H1 (cell line): Measurements from ENCODE around the gene AVPR1A. TPM values are rescaled to one million over a fixed set of nuclear protein-coding genes. Genes with fewer than 3 reads are reported as not detected.

Experiments
- CTCF ChIA-PET: fragments of 300-600 bp; sonication (Branson Sonifier 250); formaldehyde crosslinking; loops from one replicate; lab custom pipeline; 2021; ENCODE audit not compliant: partially characterized antibody; lab: Charles Lee
- POLR2A ChIA-PET: fragments of 300-600 bp; sonication (Branson Sonifier 250); formaldehyde crosslinking; loops from one replicate; lab custom pipeline; 2021; ENCODE audit warnings: inconsistent platforms; ENCODE audit not compliant: partially characterized antibody; lab: Charles Lee
- DNase-seq, 2 experiments: peaks; one replicate each; pipeline versions ENCODE4 v3.0.0 to v3.0.0-alpha.2; 2010 to 2022; ENCODE audit warnings: low spot score in 2 of 2, low read depth in 1 of 2, mixed read lengths in 1 of 2
- FAIRE-seq: peaks from 2 replicates; lab custom pipeline; 2011; peaks lifted over from hg19 to GRCh38; lab: Jason Lieb, UNC
- H2AFZ ChIP-seq: 2 replicates; pipeline ENCODE4 v1.8.1; 2012; ENCODE audit warnings: low read length, inconsistent platforms
- H2AK5ac ChIP-seq: 2 replicates; pipeline ENCODE4 v1.6.1; 2013; ENCODE audit warnings: low read depth, low read length
- H2BK120ac ChIP-seq: replicated peaks from 2 replicates; pipeline ENCODE3; 2013; ENCODE audit warnings: low read depth, low read length, inconsistent platforms
- H2BK12ac ChIP-seq: 2 replicates; pipeline ENCODE4 v1.6.1; 2013; ENCODE audit warnings: low read depth, low read length
- H2BK15ac ChIP-seq: 2 replicates; pipeline ENCODE4 v1.6.1; 2013; ENCODE audit warnings: low read length
- H2BK20ac ChIP-seq: 2 replicates; pipeline ENCODE4 v1.6.1; 2013; ENCODE audit warnings: low read length
- H2BK5ac ChIP-seq: 2 replicates; pipeline ENCODE4 v1.6.1; 2013; ENCODE audit warnings: low read depth, low read length
- H3K14ac ChIP-seq: 2 replicates; pipeline ENCODE4 v1.6.1; 2013; ENCODE audit warnings: inconsistent platforms; ENCODE audit not compliant: insufficient read length
- H3K18ac ChIP-seq: 2 replicates; pipeline ENCODE4 v1.6.1; 2013; ENCODE audit warnings: low read length; ENCODE audit errors: extremely low read depth
- H3K23ac ChIP-seq: 2 replicates; pipeline ENCODE4 v1.6.1; 2013; ENCODE audit warnings: inconsistent platforms; ENCODE audit not compliant: insufficient read length
- H3K23me2 ChIP-seq: 2 replicates; pipeline ENCODE4 v1.6.1; 2013; ENCODE audit warnings: low read depth, low read length
- H3K27ac ChIP-seq: 2 replicates; pipeline ENCODE4 v1.6.1; 2011; ENCODE audit warnings: low read depth, low read length, inconsistent platforms
- H3K27me3 ChIP-seq, 4 experiments: replicated peaks in 1 of 4; 1 replicate in 1 of 4; 2 replicates in 3 of 4; pipeline versions ENCODE4 v1.6.1 to v1.8.1; 2011 to 2013; ENCODE audit warnings: low read length in 3 of 4, mild to moderate bottlenecking in 3 of 4, inconsistent platforms in 2 of 4, mixed read lengths in 2 of 4, moderate library complexity in 1 of 4; ENCODE audit not compliant: control insufficient read depth in 3 of 4, insufficient read depth in 3 of 4; ENCODE audit errors: extremely low read depth in 1 of 4
- H3K36me3 ChIP-seq, 4 experiments: 2 replicates each; pipeline versions ENCODE4 v1.6.1 to v1.8.1; 2011 to 2013; ENCODE audit warnings: mild to moderate bottlenecking in 4 of 4, low read length in 3 of 4, moderate library complexity in 2 of 4, control low read depth in 1 of 4, inconsistent platforms in 1 of 4; ENCODE audit not compliant: insufficient read depth in 4 of 4, control insufficient read depth in 2 of 4
- H3K4ac ChIP-seq: replicated peaks from 2 replicates; pipeline ENCODE3; 2013; ENCODE audit warnings: low read length, low read depth, mixed read lengths, inconsistent platforms; ENCODE audit not compliant: insufficient read length
- H3K4me1 ChIP-seq, 4 experiments: replicated peaks in 1 of 4; 1 replicate in 1 of 4; 2 replicates in 3 of 4; pipeline versions ENCODE4 v1.6.1 to v1.8.1; 2011 to 2013; ENCODE audit warnings: low read length in 3 of 4, inconsistent platforms in 2 of 4, mixed read lengths in 1 of 4; ENCODE audit not compliant: insufficient read depth in 4 of 4, control insufficient read depth in 3 of 4
- H3K4me2 ChIP-seq, 2 experiments: 2 replicates each; pipeline versions ENCODE4 v1.6.1 to v1.8.1; 2011 to 2013; ENCODE audit warnings: low read depth in 2 of 2, low read length in 2 of 2, control low read depth in 1 of 2, inconsistent platforms in 1 of 2, mild to moderate bottlenecking in 1 of 2; ENCODE audit not compliant: insufficient read depth in 1 of 2
- H3K4me3 ChIP-seq, 4 experiments: fragments of 200-600, 300-600 bp in 1 of 4; sonication (generic), shearing (Covaris generic), sonication (Bioruptor Twin) in 1 of 4; 2 replicates each; pipeline versions ENCODE4 v1.5.1 to v1.8.1; 2011 to 2016; ENCODE audit warnings: low read length in 4 of 4, low read depth in 3 of 4, control low read depth in 2 of 4, inconsistent platforms in 2 of 4, mild to moderate bottlenecking in 2 of 4, mixed read lengths in 1 of 4, moderate library complexity in 1 of 4; ENCODE audit not compliant: insufficient read depth in 2 of 4; ENCODE audit errors: extremely low read depth in 1 of 4
- H3K56ac ChIP-seq: replicated peaks from 2 replicates; pipeline ENCODE3; 2013; ENCODE audit warnings: low read depth, mild to moderate bottlenecking, mixed read lengths, low read length, inconsistent platforms; ENCODE audit not compliant: insufficient read length
- H3K79me1 ChIP-seq: 2 replicates; pipeline ENCODE4 v1.6.1; 2013; ENCODE audit warnings: low read depth, low read length, control low read depth
- H3K79me2 ChIP-seq, 2 experiments: 2 replicates each; pipeline versions ENCODE4 v1.6.1 to v1.8.1; 2012 to 2013; ENCODE audit warnings: low read length in 2 of 2, mild to moderate bottlenecking in 2 of 2, inconsistent platforms in 1 of 2; ENCODE audit not compliant: insufficient read depth in 2 of 2, control insufficient read depth in 1 of 2
- H3K9ac ChIP-seq, 4 experiments: replicated peaks in 1 of 4; 1 replicate in 1 of 4; 2 replicates in 3 of 4; pipeline versions ENCODE4 v1.6.1 to v1.8.1; 2011 to 2013; ENCODE audit warnings: low read depth in 3 of 4, low read length in 3 of 4, control low read depth in 2 of 4, mild to moderate bottlenecking in 2 of 4, moderate library complexity in 2 of 4, inconsistent platforms in 1 of 4; ENCODE audit errors: extremely low read depth in 1 of 4
- H3K9me3 ChIP-seq, 2 experiments: 2 replicates each; pipeline versions ENCODE4 v1.6.1 to v1.8.1; 2012 to 2013; ENCODE audit warnings: mild to moderate bottlenecking in 2 of 2, moderate library complexity in 2 of 2, control low read depth in 1 of 2, inconsistent platforms in 1 of 2, low read depth in 1 of 2, low read length in 1 of 2, mixed read lengths in 1 of 2; ENCODE audit not compliant: insufficient read depth in 2 of 2
- H4K20me1 ChIP-seq, 2 experiments: replicated peaks in 1 of 2; 2 replicates each; pipeline versions ENCODE3 to v1.8.1; 2011 to 2013; ENCODE audit warnings: inconsistent platforms in 2 of 2, low read length in 2 of 2, mild to moderate bottlenecking in 1 of 2; ENCODE audit not compliant: insufficient read depth in 2 of 2, control insufficient read depth in 1 of 2
- H4K5ac ChIP-seq: 2 replicates; pipeline ENCODE4 v1.6.1; 2013; ENCODE audit warnings: low read length, low read depth, mixed read lengths, inconsistent platforms; ENCODE audit not compliant: insufficient read length
- H4K8ac ChIP-seq: 2 replicates; pipeline ENCODE4 v1.8.0; 2013; ENCODE audit warnings: mild to moderate bottlenecking, moderate library complexity, low read length, inconsistent platforms; ENCODE audit not compliant: insufficient read depth; ENCODE audit errors: extremely low read depth
- H4K91ac ChIP-seq: replicated peaks from 2 replicates; pipeline ENCODE3; 2013; ENCODE audit warnings: low read length, mixed read lengths, inconsistent platforms; ENCODE audit not compliant: insufficient read length
- BACH1 ChIP-seq: IDR thresholded peaks from 2 replicates; pipeline ENCODE4 v1.6.1; 2012; ENCODE audit warnings: low read length, improper control_type of control experiment
- BCL11A ChIP-seq, 2 experiments: IDR thresholded peaks; one replicate each; pipeline ENCODE4 v1.6.1; 2011; ENCODE audit warnings: low read depth in 2 of 2, low read length in 2 of 2, mild to moderate bottlenecking in 2 of 2
- BRCA1 ChIP-seq: IDR thresholded peaks from 2 replicates; pipeline ENCODE4 v1.6.1; 2012; ENCODE audit warnings: low read depth, low read length, improper control_type of control experiment
- SRF ChIP-seq: IDR thresholded peaks from 2 replicates; pipeline ENCODE4 v1.6.1; 2011; ENCODE audit warnings: mild to moderate bottlenecking, low read depth, low read length, moderate library complexity
- TAF1 ChIP-seq: IDR thresholded peaks from 2 replicates; pipeline ENCODE4 v1.6.1; 2011; ENCODE audit warnings: mild to moderate bottlenecking, low read depth, low read length
- WGBS, 2 experiments: shearing (Covaris generic) in 1 of 2; methylation state at CpG; one replicate each; pipeline versions ENCODE4 v1.1.6 to v1.1.7; 2013 to 2015; ENCODE audit warnings: low lambda C conversion rate in 2 of 2, mixed read lengths in 2 of 2, inconsistent platforms in 1 of 2, low coverage in 1 of 2, missing lambda C conversion rate in 1 of 2; ENCODE audit not compliant: insufficient replicate concordance in 2 of 2, insufficient coverage in 1 of 2, insufficient read length in 1 of 2; ENCODE audit errors: extremely low coverage in 1 of 2, missing lambda C conversion rate in 1 of 2; 5-methylcytosine and 5-hydroxymethylcytosine counted together
- polyA plus RNA-seq, 7 experiments: library from polyadenylated mRNA; depleted of rRNA in 3 of 7; stranded (reverse) in 5 of 7; unstranded in 2 of 7; fragments of >200 nt in 5 of 7; fragments of 200-250 nt in 2 of 7; gene quantifications; 1 replicate in 5 of 7; 2 replicates in 1 of 7; 4 replicates in 1 of 7; pipeline versions ENCODE4 v1.2.1 to v1.2.3, GENCODE V29; 2011 to 2013; ENCODE audit warnings: missing spikeins in 2 of 7, mixed read lengths in 2 of 7
- total RNA-seq: library from RNA; stranded (reverse); fragmentation: NEBNext Ultra II Directional; extraction: Animal tissue kit (Norgen Biotek cat#: 25700); gene quantifications from 2 replicates; pipeline ENCODE4 v1.2.1, GENCODE V29; 2021
- TF ChIP-seq, protein P1 (sequence below): IDR thresholded peaks from 2 replicates; pipeline ENCODE4 v1.6.1; 2012; ENCODE audit warnings: inconsistent platforms

AVPR1A gene
- total and polyA plus RNA-seq, 2 of the 8 experiments (the other 6 are each of a cell fraction or from before 2014, with no cell fraction given), result 0.14 to 0.20 TPM

- no peaks in the 10 kb centered on the region for H3K79me1 ChIP-seq
- no peak overlapping the region for H3K23ac ChIP-seq
- CTCF ChIA-PET, result interaction anchor here (1.6 to 1.7 kb wide), 2 partner anchors 13 to 18 kb away, joined by 3 to 9 read pairs; partner anchors contain the start of gene AVPR1A
- H3K9ac ChIP-seq, result no peak overlapping the region
- no peak overlapping the region for H4K8ac ChIP-seq
- no peak overlapping the region for H3K4me3 ChIP-seq
- H2BK20ac ChIP-seq, result no peak overlapping the region
- no peak overlapping the region for H3K4me2 ChIP-seq
- no peak overlapping the region for H4K91ac ChIP-seq
- POLR2A ChIA-PET, result no interaction called here
- no peaks in the 10 kb centered on the region for H3K9me3 ChIP-seq
- H2AFZ ChIP-seq, result peak overlapping the region; percentile 32; the same call in 1 of the 2 replicates
- H3K23me2 ChIP-seq, result no peaks in the 10 kb centered on the region
- no peak overlapping the region for H2AK5ac ChIP-seq
- no peaks in the 10 kb centered on the region for H4K20me1 ChIP-seq
- FAIRE-seq (no peak), DNase-seq (no peak)
- no peak overlapping the region for H3K18ac ChIP-seq
- H2BK12ac ChIP-seq, result no peak overlapping the region
- 92% methylated on average over 2 of the region's 2 CpGs; no CpG with 5 or more reads in 1 of the 2 experiments for WGBS, 2 experiments
- no peak overlapping the region for H3K4ac ChIP-seq
- H2BK15ac ChIP-seq, result no peak overlapping the region
- H2BK5ac ChIP-seq, result no peak overlapping the region
- no peak overlapping the region for H3K56ac ChIP-seq
- no peak overlapping the region for H4K5ac ChIP-seq
- no peak overlapping the region for H3K14ac ChIP-seq
- H3K4me1 ChIP-seq, result peaks cover 0 to 2% (median 0%) of the 10 kb centered on the region in 4 experiments; a peak in 1 of 7 replicates
- H3K36me3 ChIP-seq, result no peaks in the 10 kb centered on the region
- H3K79me2 ChIP-seq, result no peaks in the 10 kb centered on the region
- no peak overlapping the region for H2BK120ac ChIP-seq
- H3K27me3 ChIP-seq, result no peaks in the 10 kb centered on the region
- H3K27ac ChIP-seq, result no peak overlapping the region
- TF ChIP-seq SRF, result no peak
- no peak for TF ChIP-seq BACH1
- no peak for TF ChIP-seq BCL11A (IDR thresholded peaks at IDR 0.05; ENCODE audit: low read depth in 2 of 2, low read length in 2 of 2)
- TF ChIP-seq TAF1, result no peak
- no peak for TF ChIP-seq BRCA1
- TF ChIP-seq, protein P1, sequence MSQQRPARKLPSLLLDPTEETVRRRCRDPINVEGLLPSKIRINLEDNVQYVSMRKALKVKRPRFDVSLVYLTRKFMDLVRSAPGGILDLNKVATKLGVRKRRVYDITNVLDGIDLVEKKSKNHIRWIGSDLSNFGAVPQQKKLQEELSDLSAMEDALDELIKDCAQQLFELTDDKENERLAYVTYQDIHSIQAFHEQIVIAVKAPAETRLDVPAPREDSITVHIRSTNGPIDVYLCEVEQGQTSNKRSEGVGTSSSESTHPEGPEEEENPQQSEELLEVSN, result no peak
These were observed 13.9 kb upstream of the AVPR1A start for GRCh38 chr12:63164911-63165310.
